CD4-positive, alpha-beta T cell treated with Interleukin-2 at 100 ng/mL for 4 hours (primary cell): Measurements from ENCODE around the gene SRRM4.

Experiments used
- DNase-seq: peaks from one replicate; pipeline ENCODE4 v3.0.0-alpha.2; 2020; ENCODE audit warnings: low spot score

The SRRM4 gene

GRCh38 chr12:119117936-119118335, 136.6 kb downstream of the SRRM4 start:
- no peak for DNase-seq

- DNase-seq = no peak
These were observed 137.3 kb downstream of the SRRM4 start for GRCh38 chr12:119118625-119119024.

GRCh38 chr12:119122047-119122446, 140.7 kb downstream of the SRRM4 start:
- DNase-seq = no peak

- no peak for DNase-seq
These were observed 141.4 kb downstream of the SRRM4 start for GRCh38 chr12:119122751-119123150.

- DNase-seq = no peak
These were observed 147.2 kb downstream of the SRRM4 start for GRCh38 chr12:119128527-119128926.

- DNase-seq = no peak
These were observed 148.6 kb downstream of the SRRM4 start for GRCh38 chr12:119129827-119130434.

- DNase-seq = no peak
These were observed 149.2 kb downstream of the SRRM4 start for GRCh38 chr12:119130523-119130922.

GRCh38 chr12:119134284-119135072, 153.1 kb downstream of the SRRM4 start:
- DNase-seq = no peak

- no peak for DNase-seq
These were observed 155.6 kb downstream of the SRRM4 start for GRCh38 chr12:119136811-119137410.

GRCh38 chr12:119139448-119139847, 158.1 kb downstream of the SRRM4 start:
- DNase-seq = no peak

GRCh38 chr12:119145367-119145766, 164.0 kb downstream of the SRRM4 start:
- DNase-seq = no peak

GRCh38 chr12:119147847-119148448, 166.6 kb downstream of the SRRM4 start:
- no peak for DNase-seq

- DNase-seq = no peak
These were observed 167.9 kb downstream of the SRRM4 start for GRCh38 chr12:119149270-119149669.

- no peak for DNase-seq
These were observed 170.2 kb downstream of the SRRM4 start for GRCh38 chr12:119151445-119152026.

- no peak for DNase-seq
These were observed 172.4 kb downstream of the SRRM4 start for GRCh38 chr12:119153477-119154434.

GRCh38 chr12:119154435-119154818, 173.1 kb downstream of the SRRM4 start:
- no peak for DNase-seq

- DNase-seq = no peak
These were observed 175.2 kb downstream of the SRRM4 start for GRCh38 chr12:119156401-119157044.

GRCh38 chr12:119157528-119157927, 176.2 kb downstream of the SRRM4 start:
- DNase-seq = no peak

- DNase-seq = no peak
These were observed 176.6 kb downstream of the SRRM4 start for GRCh38 chr12:119157978-119158377.

- no peak for DNase-seq
These were observed 177.1 kb downstream of the SRRM4 start for GRCh38 chr12:119158402-119158801.

GRCh38 chr12:119159844-119160243, 178.5 kb downstream of the SRRM4 start:
- DNase-seq = no peak
